22Rv1 (cell line): ENCODE data around the gene HEMK1.

Experiments used
- ZFX ChIP-seq: fragments of 450-650 bp; IDR thresholded peaks from 2 replicates; pipeline ENCODE4 v1.6.1; 2017; ENCODE audit warnings: antibody characterized with exemption, borderline replicate concordance
- TF ChIP-seq, protein P1 (sequence below): fragments of 450-650 bp; IDR thresholded peaks from 2 replicates; pipeline ENCODE4 v1.5.1; 2017; ENCODE audit warnings: mild to moderate bottlenecking

DNA sequence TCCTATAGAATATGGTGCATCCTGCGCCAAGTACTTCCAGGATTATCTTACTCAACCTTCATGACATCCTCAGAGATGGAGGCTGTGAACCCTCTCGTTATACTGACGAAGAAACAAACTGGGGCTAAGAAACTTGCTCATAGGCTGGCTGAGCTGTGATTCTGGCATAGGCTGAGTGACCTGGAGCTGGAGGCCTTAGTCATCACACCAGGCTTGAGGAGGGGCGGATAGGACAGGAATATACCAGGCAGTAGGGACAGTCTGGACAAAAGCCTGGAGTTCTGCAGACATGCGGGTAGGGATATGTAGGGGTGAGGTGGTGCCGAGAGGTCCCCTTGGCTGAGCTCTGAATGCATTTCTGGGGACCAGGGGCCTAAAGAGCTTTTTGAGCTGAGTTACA, 18.1 kb downstream of the HEMK1 start:
- TF ChIP-seq, protein P1, sequence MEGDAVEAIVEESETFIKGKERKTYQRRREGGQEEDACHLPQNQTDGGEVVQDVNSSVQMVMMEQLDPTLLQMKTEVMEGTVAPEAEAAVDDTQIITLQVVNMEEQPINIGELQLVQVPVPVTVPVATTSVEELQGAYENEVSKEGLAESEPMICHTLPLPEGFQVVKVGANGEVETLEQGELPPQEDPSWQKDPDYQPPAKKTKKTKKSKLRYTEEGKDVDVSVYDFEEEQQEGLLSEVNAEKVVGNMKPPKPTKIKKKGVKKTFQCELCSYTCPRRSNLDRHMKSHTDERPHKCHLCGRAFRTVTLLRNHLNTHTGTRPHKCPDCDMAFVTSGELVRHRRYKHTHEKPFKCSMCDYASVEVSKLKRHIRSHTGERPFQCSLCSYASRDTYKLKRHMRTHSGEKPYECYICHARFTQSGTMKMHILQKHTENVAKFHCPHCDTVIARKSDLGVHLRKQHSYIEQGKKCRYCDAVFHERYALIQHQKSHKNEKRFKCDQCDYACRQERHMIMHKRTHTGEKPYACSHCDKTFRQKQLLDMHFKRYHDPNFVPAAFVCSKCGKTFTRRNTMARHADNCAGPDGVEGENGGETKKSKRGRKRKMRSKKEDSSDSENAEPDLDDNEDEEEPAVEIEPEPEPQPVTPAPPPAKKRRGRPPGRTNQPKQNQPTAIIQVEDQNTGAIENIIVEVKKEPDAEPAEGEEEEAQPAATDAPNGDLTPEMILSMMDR: no peak
- no peak for TF ChIP-seq ZFX
